IMR-90 (cell line): Measurements from ENCODE around the gene SLC6A12. TPM values are rescaled to one million over a fixed set of nuclear protein-coding genes. Genes with fewer than 3 reads are reported as not detected.

ENCODE experiments used
- ATAC-seq: fragments of 200-7000 bp; cut with Tn5 transposase; 2 replicates; pipeline ENCODE4 v1.9.1; 2020; ENCODE audit warnings: low read depth, mild to moderate bottlenecking, moderate library complexity
- BruUV-seq: library from RNA; stranded (reverse); fragments of 400-500 nt; replicated peaks from 2 replicates; lab custom pipeline; 2021; lab: Mats Ljungman, UMichigan
- CTCF ChIA-PET: fragments of 300-600 bp; formaldehyde crosslinking; extraction: SDS; loops from one replicate; lab custom pipeline; 2021; ENCODE audit warnings: antibody characterized with exemption; lab: Yijun Ruan, JAX
- POLR2A ChIA-PET: fragments of 300-600 bp; sonication (Branson Sonifier 250); formaldehyde crosslinking; loops from one replicate; lab custom pipeline; 2022; ENCODE audit warnings: antibody characterized with exemption; ENCODE audit not compliant: unreplicated experiment; lab: Charles Lee
- DNase-seq: peaks from one replicate; pipeline ENCODE4 v3.0.0; 2013
- H2AFZ ChIP-seq: replicated peaks from 2 replicates; pipeline ENCODE3; 2013; ENCODE audit warnings: low read length, mild to moderate bottlenecking; ENCODE audit not compliant: poor library complexity
- H2AK5ac ChIP-seq: 2 replicates; pipeline ENCODE4 v1.6.1; 2013; ENCODE audit warnings: low read depth, low read length, inconsistent platforms
- H2AK9ac ChIP-seq: replicated peaks from 2 replicates; pipeline ENCODE3; 2013; ENCODE audit warnings: mild to moderate bottlenecking, low read depth, low read length, moderate library complexity; ENCODE audit not compliant: poor library complexity
- H2BK120ac ChIP-seq: 2 replicates; pipeline ENCODE4 v1.6.1; 2013; ENCODE audit warnings: low read depth, low read length, inconsistent platforms
- H2BK15ac ChIP-seq: 3 replicates; pipeline ENCODE4 v1.6.1; 2013; ENCODE audit warnings: low read depth, low read length, inconsistent platforms
- H2BK20ac ChIP-seq: 2 replicates; pipeline ENCODE4 v1.6.1; 2013; ENCODE audit warnings: low read depth, mild to moderate bottlenecking, inconsistent platforms, low read length, moderate library complexity
- H2BK5ac ChIP-seq: 2 replicates; pipeline ENCODE4 v1.6.1; 2013; ENCODE audit warnings: mild to moderate bottlenecking, low read depth, low read length, inconsistent platforms; ENCODE audit not compliant: poor library complexity, severe bottlenecking
- H3K14ac ChIP-seq: replicated peaks from 2 replicates; pipeline ENCODE4 v1.6.1; 2013; ENCODE audit warnings: low read depth, low read length, inconsistent platforms
- H3K18ac ChIP-seq: 2 replicates; pipeline ENCODE4 v1.6.1; 2013; ENCODE audit warnings: low read depth, low read length, control low read depth
- H3K23ac ChIP-seq: 2 replicates; pipeline ENCODE4 v1.6.1; 2013; ENCODE audit warnings: low read depth, low read length, inconsistent platforms
- H3K27ac ChIP-seq: 2 replicates; pipeline ENCODE4 v1.5.1; 2013; ENCODE audit warnings: mild to moderate bottlenecking, control low read depth, low read length; ENCODE audit not compliant: insufficient read depth
- H3K27me3 ChIP-seq: 2 replicates; pipeline ENCODE4 v1.6.1; 2013; ENCODE audit warnings: low read length; ENCODE audit not compliant: control insufficient read depth, insufficient read depth
- H3K36me3 ChIP-seq: 2 replicates; pipeline ENCODE4 v1.6.1; 2013; ENCODE audit warnings: low read length, mixed read lengths; ENCODE audit not compliant: control insufficient read depth, insufficient read depth
- H3K4ac ChIP-seq: 2 replicates; pipeline ENCODE4 v1.6.1; 2013; ENCODE audit warnings: low read depth, low read length, inconsistent platforms
- H3K4me1 ChIP-seq: 2 replicates; pipeline ENCODE4 v1.6.1; 2013; ENCODE audit warnings: low read length, mixed read lengths; ENCODE audit not compliant: control insufficient read depth, insufficient read depth
- H3K4me2 ChIP-seq: 2 replicates; pipeline ENCODE4 v1.6.1; 2013; ENCODE audit warnings: low read depth, mild to moderate bottlenecking, control low read depth, low read length, moderate library complexity
- H3K4me3 ChIP-seq: 2 replicates; pipeline ENCODE4 v1.5.1; 2013; ENCODE audit warnings: low read depth, mild to moderate bottlenecking, control low read depth, low read length, moderate library complexity; ENCODE audit not compliant: insufficient read depth
- H3K56ac ChIP-seq: 2 replicates; pipeline ENCODE4 v1.6.1; 2013; ENCODE audit warnings: low read length, inconsistent platforms; ENCODE audit not compliant: insufficient read depth; ENCODE audit errors: extremely low read depth
- H3K79me1 ChIP-seq, 2 experiments: 2 replicates each; pipeline ENCODE4 v1.6.1; 2013; ENCODE audit warnings: low read length in 2 of 2, inconsistent platforms in 1 of 2, low read depth in 1 of 2
- H3K9ac ChIP-seq: 2 replicates; pipeline ENCODE4 v1.6.1; 2013; ENCODE audit warnings: low read depth, low read length, control low read depth
- H3K9me1 ChIP-seq: 2 replicates; pipeline ENCODE4 v1.6.1; 2013; ENCODE audit warnings: low read length, inconsistent platforms; ENCODE audit not compliant: insufficient read depth
- H3K9me3 ChIP-seq: 2 replicates; pipeline ENCODE4 v1.6.1; 2013; ENCODE audit warnings: low read length; ENCODE audit not compliant: control insufficient read depth, insufficient read depth
- H4K20me1 ChIP-seq: 2 replicates; pipeline ENCODE4 v1.6.1; 2013; ENCODE audit warnings: low read length, inconsistent platforms; ENCODE audit not compliant: insufficient read depth
- H4K5ac ChIP-seq: 2 replicates; pipeline ENCODE4 v1.6.1; 2013; ENCODE audit warnings: mild to moderate bottlenecking, low read depth, low read length, control low read depth
- H4K8ac ChIP-seq, 2 experiments: 2 replicates each; pipeline ENCODE4 v1.6.1; 2013; ENCODE audit warnings: low read depth in 2 of 2, low read length in 2 of 2, control low read depth in 1 of 2, inconsistent platforms in 1 of 2
- H4K91ac ChIP-seq: 2 replicates; pipeline ENCODE4 v1.6.1; 2013; ENCODE audit warnings: low read depth, low read length, inconsistent platforms; ENCODE audit not compliant: insufficient read depth
- CEBPB ChIP-seq: IDR thresholded peaks from 2 replicates; pipeline ENCODE4 v1.6.1; 2012; ENCODE audit warnings: low read depth, low read length, improper control_type of control experiment
- MXI1 ChIP-seq: IDR thresholded peaks from 2 replicates; pipeline ENCODE4 v1.6.1; 2012; ENCODE audit warnings: low read depth, mild to moderate bottlenecking, low read length, moderate library complexity, borderline replicate concordance
- RCOR1 ChIP-seq: IDR thresholded peaks from 2 replicates; pipeline ENCODE4 v1.6.1; 2012; ENCODE audit warnings: mild to moderate bottlenecking, low read length, improper control_type of control experiment; ENCODE audit not compliant: insufficient replicate concordance
- RFX5 ChIP-seq: IDR thresholded peaks from 2 replicates; pipeline ENCODE4 v1.8.0; 2012; ENCODE audit warnings: low read depth, mild to moderate bottlenecking, low read length, moderate library complexity
- WGBS, 2 experiments: methylation state at CpG; one replicate each; pipeline versions ENCODE4 v1.1.5 to v1.1.7; 2013; ENCODE audit warnings: missing lambda C conversion rate in 2 of 2; ENCODE audit not compliant: insufficient read length in 1 of 2; ENCODE audit errors: extremely low coverage in 2 of 2; 5-methylcytosine and 5-hydroxymethylcytosine counted together
- dilution Hi-C: fragments of 300-500 bp; cut with HindIII; formaldehyde crosslinking; loops from one replicate; pipeline ENCODE4 v1.14.3; 2018; ENCODE audit warnings: low sequenced_read_pairs; ENCODE audit not compliant: unreplicated experiment
- in situ Hi-C: fragments of 300-500 bp; cut with MboI; formaldehyde crosslinking; loops from 3 replicates; pipeline ENCODE4 v1.14.3; 2019; ENCODE audit warnings: low sequenced_read_pairs, inconsistent platforms, mixed read lengths
- intact Hi-C: fragments of 100-400 bp; cut with micrococcal nuclease; formaldehyde crosslinking; loops from 2 replicates; pipeline ENCODE4 v1.10.0; 2022
- polyA plus RNA-seq, 3 experiments: library from polyadenylated mRNA; depleted of rRNA; stranded (reverse); fragments of >200 nt; gene quantifications; 2 replicates each; pipeline ENCODE4 v1.2.3, GENCODE V29; 2012; ENCODE audit warnings: low replicate concordance in 1 of 3
- total RNA-seq: library from RNA; depleted of rRNA; stranded (reverse); fragments of >200 nt; gene quantifications from 2 replicates; pipeline ENCODE4 v1.2.3, GENCODE V29; 2012
- TF ChIP-seq, protein P1 (sequence below): fragments of 150-350 bp; IDR thresholded peaks from 2 replicates; pipeline ENCODE4 v1.6.1; 2016; ENCODE audit warnings: low read depth, mild to moderate bottlenecking, low read length, moderate library complexity, borderline replicate concordance

Gene SLC6A12
- total and polyA plus RNA-seq, 2 of the 4 experiments (the other 2 are of a cell fraction): not detected

- ChIA-PET CTCF (no interaction called here), POLR2A (no interaction called here)
- dilution Hi-C loops: no loop called here
- Histone ChIP-seq H3K4me1 (no peaks in the 10 kb centered on the region), H3K4me2 (no peak overlapping the region), H2AK9ac (no peak overlapping the region), H2BK5ac (no peak overlapping the region), H3K4me3 (no peak overlapping the region), H4K20me1 (no peaks in the 10 kb centered on the region), H2BK15ac (no peak overlapping the region), H3K9ac (no peak overlapping the region), H2BK120ac (no peak overlapping the region), H3K14ac (no peak overlapping the region), H4K5ac (no peak overlapping the region), H2AFZ (no peak overlapping the region), H3K56ac (no peak overlapping the region), H3K9me1 (0 out of 2 replicates have a peak, but pooled peaks cover 2% of the 10 kb centered on the region), H3K27me3 (peaks cover 62% of the 10 kb centered on the region), H2BK20ac (no peak overlapping the region), H3K27ac (no peak overlapping the region), H4K8ac (no peak overlapping the region), H3K36me3 (no peaks in the 10 kb centered on the region), H2AK5ac (no peak overlapping the region), H3K23ac (no peak overlapping the region), H3K18ac (no peak overlapping the region), H3K4ac (no peak overlapping the region), H3K9me3 (no peaks in the 10 kb centered on the region), H3K79me1 (no peaks in the 10 kb centered on the region), H4K91ac (no peak overlapping the region)
- in situ Hi-C loops: no loop called here
- intact Hi-C loops: no loop called here
- WGBS, 2 experiments: 36% methylated on average over 5 of the region's 14 CpGs; no CpG with 5 or more reads in 1 of the 2 experiments
- ATAC-seq (no peak), DNase-seq (no peak)
- TF ChIP-seq RCOR1 (no peak), CEBPB (no peak), RFX5 (no peak), MXI1 (no peak)
- TF ChIP-seq, protein P1, sequence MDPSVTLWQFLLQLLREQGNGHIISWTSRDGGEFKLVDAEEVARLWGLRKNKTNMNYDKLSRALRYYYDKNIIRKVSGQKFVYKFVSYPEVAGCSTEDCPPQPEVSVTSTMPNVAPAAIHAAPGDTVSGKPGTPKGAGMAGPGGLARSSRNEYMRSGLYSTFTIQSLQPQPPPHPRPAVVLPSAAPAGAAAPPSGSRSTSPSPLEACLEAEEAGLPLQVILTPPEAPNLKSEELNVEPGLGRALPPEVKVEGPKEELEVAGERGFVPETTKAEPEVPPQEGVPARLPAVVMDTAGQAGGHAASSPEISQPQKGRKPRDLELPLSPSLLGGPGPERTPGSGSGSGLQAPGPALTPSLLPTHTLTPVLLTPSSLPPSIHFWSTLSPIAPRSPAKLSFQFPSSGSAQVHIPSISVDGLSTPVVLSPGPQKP: no peak
- no TSS peak for BruUV-seq
These were observed 43.8 kb upstream of the SLC6A12 start for GRCh38 chr12:257521-258321.
